Measurements from ENCODE around the gene MED16.

MED16 gene

DNA sequence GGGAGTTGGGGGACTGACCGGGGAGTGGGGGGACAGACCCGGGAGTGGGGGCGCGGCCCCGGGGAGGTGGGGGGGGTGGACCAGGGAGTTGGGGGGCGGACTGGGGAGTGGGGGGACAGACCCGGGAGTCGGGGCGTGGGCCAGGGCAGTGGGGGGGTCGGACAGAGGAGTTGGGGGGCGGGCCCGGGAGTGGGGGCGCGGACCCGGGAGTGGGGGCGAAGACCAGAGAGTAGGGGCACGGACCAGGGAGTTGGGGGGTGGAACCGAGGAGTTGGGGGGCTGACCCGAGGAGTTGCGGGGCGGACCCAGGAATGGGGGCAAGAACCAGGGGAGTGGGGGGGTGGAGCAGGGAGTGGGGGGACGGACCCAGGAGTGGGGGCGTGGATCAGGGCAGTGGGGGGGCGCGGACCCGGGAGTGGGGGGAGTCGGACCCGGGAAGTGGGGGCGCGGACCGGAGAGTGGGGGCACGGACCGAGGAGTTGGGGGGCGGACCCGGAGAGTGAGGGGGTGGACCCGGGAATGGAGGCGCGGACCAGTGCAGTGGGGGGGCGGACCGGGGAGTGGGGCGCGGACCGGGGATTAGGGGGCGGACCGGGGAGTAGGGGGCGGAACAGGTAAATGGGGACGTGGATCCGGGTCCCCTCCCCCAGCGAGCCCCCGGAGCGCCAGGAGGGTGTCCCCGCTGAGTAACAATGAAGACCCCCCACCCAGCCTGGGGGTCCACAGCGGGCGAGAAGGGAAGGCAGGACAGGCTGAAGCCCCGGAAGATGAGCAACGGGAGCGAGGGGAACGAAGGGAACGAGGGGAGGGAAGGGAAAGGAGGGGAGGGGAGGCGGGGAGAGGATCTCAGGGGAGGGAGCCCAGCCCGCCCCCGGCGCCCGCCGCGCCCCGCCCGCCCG lies 19.4 kb upstream of the MED16 start:
- no peak for DNase-seq (ENCODE audit: extremely low read depth in 1 of 2, low read depth in 1 of 2)

DNA sequence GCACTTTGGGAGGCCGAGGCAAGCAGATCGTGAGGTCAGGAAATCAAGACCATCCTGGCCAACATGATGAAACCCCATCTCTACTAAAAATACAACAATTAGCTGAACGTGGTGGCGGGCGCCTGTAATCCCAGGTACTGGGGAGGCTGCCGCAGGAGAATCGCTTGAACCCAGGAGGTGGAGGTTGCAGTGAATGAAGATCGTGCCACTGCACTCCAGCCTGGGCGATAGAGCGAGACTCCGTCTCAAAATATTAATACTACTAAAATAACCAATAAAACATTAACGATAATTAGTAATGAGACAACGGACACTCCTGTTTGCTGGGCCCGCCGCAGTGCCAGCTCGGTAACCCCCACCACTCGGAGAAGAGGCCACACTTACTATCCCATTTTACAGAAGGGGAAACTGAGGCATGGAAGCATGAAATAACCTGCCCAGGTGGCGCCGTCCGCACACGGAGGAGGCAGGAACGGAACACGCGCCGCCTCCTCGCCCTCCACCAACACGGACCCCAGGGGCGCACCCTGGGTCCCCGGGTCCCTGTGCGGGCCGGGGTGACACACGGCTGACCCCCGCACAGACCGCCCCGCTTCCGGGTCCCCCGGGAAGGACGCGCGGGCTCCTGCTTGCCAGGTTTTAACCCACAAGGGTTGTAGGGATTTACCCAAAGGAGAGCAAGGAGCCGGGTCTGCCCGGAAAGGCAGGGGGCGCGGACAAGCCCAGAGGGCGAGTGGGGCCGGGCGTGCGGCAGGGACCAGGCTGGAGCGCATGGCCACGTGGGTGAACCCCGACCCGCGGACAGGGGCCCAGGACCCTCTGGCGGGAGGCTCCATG lies 18.4 kb upstream of the MED16 start:
- DNase-seq (ENCODE audit: extremely low read depth in 1 of 2, low read depth in 1 of 2): no peak

DNA sequence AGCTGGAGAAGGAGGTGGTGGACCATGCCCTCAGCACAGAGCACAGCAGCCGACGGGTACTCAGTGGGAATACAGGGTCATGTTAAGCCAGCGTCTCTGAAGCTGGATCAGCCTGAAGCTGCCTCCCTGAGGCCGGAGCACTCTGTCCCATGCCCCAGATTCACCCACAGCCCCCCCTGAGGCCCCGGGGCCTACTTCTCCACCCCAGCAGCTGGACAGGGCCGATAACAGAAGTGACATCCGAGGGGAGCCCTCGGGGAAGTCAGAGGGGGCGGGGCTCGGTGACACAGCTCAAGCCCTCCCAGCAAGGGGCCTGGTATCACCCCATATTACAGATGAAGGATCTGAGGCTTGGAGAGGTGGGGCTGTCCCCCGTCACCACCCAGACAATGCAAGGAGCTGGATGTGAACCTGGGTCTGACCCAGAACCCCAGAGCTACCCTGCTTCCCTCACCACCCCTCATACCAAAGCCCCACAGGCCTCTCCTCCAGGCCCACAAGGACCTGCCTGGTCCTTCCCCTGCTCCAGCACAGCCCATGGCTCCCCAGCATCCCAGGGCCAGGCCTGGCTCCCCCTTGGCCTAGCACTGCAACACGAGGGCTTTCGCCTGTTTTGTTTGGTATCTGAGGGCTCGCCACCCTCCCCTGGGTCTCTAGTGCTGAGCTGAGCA lies 14.3 kb upstream of the MED16 start:
- no peak for DNase-seq (ENCODE audit: extremely low read depth in 1 of 2, low read depth in 1 of 2)

DNA sequence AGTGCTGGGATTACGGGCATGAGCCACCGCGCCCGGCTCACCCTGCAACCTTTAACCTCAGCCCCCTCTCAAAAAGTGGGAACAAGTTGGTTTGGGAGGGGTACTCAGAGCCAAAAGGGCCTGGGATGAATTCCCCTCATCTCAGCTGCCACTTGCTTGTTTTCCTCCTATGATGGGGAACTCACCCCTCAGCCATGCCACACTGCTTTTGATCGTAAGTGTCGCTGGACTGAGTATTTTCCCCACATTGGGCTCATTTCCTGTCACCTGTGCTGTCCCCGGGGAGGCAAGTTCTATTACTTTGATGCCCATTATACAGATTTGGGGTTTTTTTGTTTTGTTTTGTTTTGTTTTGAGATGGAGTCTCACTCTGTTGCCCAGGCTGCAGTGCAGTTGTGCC lies 13.5 kb upstream of the MED16 start:
- DNase-seq (ENCODE audit: extremely low read depth in 1 of 2, low read depth in 1 of 2): no peak

DNA sequence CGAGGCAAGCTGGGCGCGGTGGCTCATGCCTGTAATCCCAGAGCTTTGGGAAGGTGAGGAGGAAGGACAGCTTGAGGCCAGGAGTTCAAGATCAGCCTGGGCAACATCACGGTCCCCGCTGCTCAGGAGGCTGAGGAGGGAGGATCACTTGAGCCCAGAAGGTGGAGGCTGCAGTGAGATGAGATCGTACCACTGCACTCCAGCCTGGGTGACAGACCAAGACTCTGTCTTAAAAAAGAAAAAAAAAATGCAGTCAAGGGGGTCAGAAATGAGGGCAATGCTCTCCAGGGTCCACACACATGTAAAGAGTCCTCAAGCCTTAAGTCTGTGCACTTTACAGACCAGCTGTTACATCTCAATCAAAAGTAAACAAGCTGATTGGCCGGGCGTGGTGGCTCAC lies 11.6 kb upstream of the MED16 start:
- no peak for DNase-seq (ENCODE audit: extremely low read depth in 1 of 2, low read depth in 1 of 2)

DNA sequence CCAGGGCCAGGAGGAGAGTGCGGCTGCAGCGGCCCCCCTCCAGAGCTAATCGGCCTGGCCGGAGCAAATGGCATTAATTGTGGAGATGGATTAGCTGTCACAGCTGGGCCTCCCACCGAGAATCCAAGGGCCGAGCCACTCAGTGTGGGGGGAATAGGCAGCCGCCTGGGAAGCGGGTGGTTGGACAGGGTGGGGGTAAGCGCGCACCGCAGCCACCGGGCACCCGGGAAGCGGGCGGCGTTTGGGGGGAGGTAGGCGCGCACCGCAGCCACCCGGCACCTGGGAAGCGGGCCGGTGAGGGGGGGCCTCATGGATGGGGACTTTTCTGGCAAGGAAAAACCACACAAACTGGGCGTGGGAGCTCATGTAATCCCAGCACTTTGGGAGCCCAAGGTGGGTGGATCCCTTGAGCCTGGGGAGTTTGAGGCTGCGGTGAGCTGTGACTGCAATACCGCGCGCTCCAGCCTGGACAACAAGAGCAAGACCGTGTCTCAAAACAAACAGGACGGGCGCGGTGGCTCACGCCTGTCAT lies 10.3 kb upstream of the MED16 start:
- no peak for DNase-seq (ENCODE audit: extremely low read depth in 1 of 2, low read depth in 1 of 2)

DNA sequence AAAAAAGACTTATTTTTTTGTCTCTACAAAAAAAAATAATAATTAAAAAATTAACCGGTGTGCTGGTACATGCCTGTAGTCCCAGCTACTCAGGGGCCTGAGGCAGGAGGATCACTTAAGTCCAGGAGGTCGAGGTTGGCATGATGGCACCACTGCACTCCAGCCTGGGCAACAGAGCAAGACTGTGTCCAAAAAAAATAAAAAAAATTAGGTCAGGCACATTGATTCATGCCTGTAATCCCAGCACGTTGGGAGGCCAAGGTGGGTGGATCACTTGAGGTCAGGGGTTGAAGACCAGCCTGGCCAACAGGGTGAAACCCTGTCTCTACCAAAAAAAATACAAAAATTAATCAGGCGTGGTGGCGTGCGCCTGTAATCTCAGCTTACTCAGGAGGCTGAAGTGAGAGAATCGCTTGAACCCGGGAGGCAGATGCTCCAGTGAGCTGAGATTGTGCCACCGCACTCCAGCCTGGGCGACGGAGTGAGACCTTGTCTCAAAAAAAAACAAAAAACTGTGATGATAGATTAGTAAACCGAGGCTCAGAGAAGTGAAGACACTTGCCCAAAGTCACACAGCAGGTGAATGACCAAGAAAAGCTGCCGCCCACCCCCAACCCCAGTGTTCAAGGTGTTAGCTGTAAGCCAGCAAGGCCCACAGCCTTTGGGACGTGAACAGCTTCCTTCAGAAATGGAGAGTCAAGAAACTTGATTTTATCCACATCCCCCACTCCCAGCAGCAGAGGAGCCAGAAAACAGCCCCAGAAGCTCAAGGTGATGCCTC lies 9.6 kb upstream of the MED16 start:
- DNase-seq (ENCODE audit: extremely low read depth in 1 of 2, low read depth in 1 of 2): no peak

DNA sequence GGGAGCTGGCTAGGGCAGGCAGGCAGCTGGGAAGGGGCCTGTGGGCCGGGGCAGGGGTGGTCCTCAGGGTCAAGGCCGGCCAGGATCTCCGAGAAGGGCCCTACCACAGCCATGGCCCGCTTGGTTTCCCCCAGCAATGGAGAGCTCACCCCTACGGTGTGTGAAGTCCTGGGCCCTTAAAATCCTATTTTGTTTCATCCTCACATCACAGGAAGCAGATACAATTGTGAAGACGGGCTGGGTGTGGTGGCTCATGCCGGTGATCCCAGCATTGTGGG lies 9.0 kb upstream of the MED16 start:
- DNase-seq (ENCODE audit: extremely low read depth in 1 of 2, low read depth in 1 of 2): no peak

DNA sequence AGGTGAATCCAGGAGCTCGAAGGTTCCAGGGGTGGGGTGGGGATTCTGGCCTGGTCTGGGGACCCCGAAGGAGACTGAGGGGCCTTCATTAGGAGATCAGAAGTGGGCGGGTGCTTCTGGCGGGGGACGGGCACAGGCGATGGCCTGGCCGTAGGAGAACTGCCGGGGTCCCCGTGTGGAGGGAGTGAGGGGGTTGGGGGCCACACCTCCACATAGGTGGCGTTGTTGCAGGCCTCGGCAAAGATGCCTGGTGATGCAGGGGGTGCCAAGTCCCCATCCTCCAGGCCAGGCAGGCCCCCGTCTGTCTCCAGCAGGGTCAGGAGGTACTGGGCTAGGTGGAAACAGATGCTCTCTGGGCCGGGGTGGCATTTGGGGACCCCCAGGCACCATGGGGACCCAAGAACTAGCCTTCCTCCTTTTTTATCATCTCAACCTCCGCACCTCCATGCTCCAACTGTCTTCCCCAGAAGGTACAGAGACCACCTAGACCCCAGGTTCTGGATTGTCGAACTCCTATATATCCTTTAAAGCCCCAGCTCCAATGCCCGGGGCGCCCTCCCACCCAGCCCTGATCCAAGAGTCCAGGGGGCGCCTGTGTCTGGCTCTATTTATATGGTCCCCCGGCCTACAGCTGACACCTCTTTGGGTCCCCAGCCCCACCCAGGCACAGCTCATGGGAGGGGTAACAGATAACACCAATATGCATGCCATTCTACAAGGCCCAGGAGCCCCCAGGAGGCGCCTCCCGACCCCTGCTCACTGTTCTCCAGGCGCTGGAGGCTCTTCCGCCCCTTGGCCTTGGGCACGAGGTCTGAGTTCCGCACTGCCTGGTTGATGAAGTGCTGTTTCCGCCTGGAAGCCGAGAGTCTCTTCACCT lies 8.5 kb upstream of the MED16 start:
- no peak for DNase-seq (ENCODE audit: extremely low read depth in 1 of 2, low read depth in 1 of 2)

DNA sequence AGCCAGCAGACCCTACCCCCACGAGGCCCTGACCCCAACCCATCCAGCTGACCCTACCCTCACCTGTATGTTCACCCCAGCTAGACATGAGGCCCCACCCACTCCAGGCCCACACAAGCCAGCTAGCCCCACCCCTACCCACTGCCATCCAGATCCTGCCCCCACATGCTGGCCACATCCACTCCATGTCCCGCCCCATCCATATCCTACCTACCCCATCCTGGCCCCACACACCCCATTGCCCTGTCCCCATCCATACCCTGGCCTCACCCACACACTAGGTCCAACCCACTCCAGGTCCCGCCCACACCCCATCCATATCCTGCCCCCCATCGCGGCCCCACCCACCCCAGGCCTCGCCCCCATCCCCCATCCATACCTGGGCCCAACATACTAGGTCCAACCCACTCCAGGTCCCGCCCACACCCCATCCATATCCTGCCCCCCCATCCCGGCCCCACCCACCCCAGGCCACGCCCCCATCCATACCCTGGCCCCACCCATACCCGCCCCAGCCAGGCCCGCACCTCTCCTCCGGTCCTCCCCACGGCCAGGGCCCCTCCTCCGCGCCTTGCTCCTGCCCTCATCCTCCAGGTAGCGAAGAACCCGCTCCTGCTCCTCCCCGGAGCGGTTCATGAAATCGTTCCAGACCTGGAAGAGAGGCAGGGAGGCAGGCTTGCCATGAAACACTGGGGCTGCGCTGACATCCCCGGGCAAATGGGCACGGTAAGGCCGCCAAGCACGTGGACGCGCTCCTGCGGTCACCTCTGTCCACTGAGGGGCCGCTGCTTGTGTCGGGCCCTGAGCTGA lies 7.5 kb upstream of the MED16 start:
- DNase-seq (ENCODE audit: extremely low read depth in 1 of 2, low read depth in 1 of 2): no peak

DNA sequence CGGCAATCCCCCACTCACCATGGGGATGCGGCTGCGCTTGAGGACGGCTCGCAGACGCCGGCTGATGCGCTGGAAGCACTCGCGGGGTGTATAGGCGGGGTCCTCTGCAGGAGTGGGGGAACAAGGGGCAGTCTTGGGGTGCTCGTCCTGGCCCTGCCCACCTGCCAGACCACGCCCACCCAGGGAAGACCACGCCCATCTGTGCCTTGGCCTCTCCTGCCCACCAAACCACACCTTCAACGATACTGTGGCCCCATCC lies 7.0 kb upstream of the MED16 start:
- DNase-seq (ENCODE audit: extremely low read depth in 1 of 2, low read depth in 1 of 2): no peak

DNA sequence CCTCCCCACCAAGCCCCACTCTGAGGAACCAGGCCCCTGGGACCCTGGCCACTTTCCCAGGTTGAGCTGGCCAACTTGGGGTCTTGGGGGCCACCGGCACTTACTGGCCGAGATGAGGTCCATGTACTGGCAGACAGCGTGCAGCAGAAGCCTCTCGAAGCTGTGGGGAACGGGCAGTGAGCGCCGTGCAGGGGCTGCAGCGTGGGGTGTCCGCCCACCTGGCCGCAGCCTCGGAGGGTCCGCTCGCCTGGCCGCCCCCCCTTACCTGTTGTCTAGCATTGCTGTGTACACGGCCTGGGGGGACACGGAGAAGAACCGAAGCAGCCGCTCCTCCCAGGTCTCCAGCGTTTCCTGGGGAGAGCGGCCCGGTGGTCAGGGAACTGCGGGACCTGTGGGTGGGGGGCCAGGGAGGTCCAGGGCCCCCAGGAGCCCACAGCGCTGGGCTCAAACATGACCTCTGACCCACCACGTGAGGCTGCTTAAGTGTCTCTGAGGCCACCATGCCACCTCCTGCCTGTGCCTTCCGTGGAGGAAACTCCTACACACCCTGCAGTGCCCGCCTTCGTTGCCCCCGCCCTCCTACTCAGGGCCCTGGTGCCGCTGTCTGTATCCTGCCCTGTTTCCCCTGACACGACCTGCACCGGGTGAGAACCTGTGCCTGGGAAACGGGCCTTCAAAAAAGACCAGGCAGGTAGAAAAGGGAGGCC lies 6.5 kb upstream of the MED16 start:
- DNase-seq (ENCODE audit: extremely low read depth in 1 of 2, low read depth in 1 of 2): no peak

DNA sequence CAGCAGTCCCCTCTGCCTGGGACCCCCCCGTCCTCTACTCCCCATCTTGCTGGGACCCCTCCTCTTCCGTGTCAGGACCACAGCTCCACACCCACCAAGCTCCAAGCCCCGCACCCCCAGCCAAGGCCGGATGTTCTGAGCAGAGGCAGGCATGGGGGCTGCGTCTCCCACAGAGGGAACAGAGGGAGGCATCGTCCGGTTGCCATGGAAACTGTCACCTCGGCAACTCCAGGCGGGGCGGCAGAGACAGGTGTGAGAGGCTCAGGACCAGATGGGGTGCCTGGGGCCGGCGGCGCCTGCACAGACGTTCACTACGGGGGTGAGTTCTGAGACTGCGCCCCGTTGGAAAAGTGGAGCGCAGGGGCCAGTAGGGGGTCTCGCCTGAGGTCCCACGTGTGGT lies 5.7 kb upstream of the MED16 start:
- DNase-seq (ENCODE audit: extremely low read depth in 1 of 2, low read depth in 1 of 2): no peak

DNA sequence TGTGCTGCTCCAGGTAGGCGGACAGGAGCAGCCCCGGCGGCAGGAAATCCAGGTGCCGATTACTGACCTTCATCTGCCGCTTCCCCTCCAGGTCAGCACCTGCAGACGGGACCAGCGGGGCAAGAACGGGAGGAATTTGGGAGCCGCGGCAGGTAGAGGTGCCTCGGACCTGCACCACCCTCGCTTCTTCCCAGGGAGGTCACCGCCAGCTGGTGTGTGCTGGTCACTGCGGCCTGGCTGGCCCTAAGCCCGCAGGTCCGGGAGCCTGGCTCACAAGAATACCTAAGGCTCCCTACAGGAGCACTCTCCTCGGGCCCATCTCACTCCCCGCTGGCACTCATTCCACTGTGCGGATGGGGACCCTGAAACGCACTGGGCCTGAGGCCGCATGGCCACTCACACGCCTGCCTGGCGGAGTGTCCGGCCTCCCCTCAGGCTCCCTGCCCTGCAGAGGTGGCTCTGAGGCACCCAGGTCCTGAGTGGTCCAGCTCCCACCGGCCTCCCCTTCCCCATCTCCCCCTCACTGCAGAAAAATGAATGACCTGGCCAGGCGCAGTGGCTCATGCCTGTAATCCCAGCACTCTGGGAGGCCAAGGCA lies 4.6 kb upstream of the MED16 start:
- no peak for DNase-seq (ENCODE audit: extremely low read depth in 1 of 2, low read depth in 1 of 2)

DNA sequence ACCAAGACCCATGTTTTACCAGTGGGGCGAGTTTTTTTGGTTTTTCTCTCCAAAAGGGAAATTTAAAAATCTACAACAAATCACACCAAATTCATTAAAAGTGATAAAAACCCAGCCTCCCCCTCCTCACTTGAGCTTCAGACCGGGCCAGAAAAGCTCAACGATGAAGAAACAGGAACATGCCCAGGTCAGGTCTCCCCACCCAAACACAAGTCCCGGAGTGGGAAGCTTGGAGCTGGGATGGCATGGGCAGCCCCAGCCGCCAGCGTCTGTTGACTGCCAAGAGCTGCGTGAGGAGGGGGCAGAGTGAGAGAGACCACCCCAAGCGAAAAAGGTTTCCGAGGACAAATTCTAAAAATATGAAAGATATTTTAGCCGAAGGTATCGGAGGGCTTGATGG lies 4.0 kb upstream of the MED16 start:
- DNase-seq (ENCODE audit: extremely low read depth in 1 of 2, low read depth in 1 of 2): no peak

DNA sequence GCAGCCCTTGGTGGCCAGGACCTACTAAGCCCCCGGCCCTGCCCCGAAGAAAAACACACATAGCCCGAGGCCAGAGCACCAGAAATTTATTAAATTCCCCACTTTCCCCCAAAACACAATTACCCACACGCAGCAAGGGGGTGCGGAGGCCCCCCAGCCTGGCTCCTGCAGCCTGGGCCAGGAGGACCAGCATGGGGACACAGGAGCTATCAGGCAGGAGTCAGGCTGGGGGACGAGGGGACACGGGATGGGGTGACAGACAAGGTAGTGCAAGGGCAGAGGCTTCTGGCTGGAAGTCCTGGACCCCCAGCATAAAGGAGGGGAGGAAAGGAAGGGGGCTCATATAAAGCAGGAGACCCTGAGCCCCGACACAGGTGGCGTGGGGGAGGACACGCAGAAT lies 3.4 kb upstream of the MED16 start:
- no peak for DNase-seq (ENCODE audit: extremely low read depth in 1 of 2, low read depth in 1 of 2)

DNA sequence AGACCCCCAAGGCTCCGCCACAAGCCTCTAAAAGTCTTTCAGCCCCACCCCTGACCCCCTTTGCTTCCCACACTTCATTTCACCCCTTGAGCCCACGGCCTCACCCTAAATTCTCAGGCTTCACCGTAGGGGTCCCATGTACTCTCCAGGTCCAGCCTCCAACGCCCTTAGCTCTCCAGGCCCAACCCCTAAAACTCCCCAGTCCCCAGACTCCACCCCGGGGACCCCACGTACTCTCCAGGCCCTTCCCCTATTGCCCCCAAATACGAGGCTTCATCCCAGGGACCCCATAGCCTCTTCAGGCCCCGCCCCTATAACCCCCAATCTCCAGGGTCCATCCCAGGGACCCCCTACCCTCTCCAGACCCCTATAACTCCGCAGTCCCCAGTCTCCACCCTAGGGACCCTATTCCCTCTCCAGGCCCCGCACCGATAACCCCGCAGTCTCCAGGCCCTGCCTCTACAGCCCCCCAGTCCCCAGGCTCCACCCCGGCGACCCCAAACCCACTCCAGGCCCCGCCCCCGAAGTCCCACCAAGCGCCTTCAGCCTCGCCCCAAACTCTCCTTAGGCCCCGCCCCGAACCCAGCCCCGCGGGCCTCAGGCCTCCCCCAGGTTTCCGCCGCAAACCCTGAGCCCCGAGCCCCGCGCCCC lies 619 bp downstream of the MED16 start:
- DNase-seq (ENCODE audit: extremely low read depth in 1 of 2, low read depth in 1 of 2): no peak
